OCI-LY7 (cell line): ENCODE measurements around the gene TRERF1. TPM values are rescaled to one million over a fixed set of nuclear protein-coding genes. Genes with fewer than 3 reads are reported as not detected.

Experiments
- BruUV-seq: library from RNA; stranded (reverse); fragments of 400-500 nt; replicated peaks from 2 replicates; lab custom pipeline; 2021; lab: Mats Ljungman, UMichigan
- CTCF ChIA-PET: fragments of 300-600 bp; sonication (Branson Sonifier 250); formaldehyde crosslinking; loops from one replicate; lab custom pipeline; 2022; ENCODE audit warnings: antibody characterized with exemption; ENCODE audit not compliant: unreplicated experiment; lab: Charles Lee
- POLR2A ChIA-PET: fragments of 300-600 bp; sonication (Branson Sonifier 250); formaldehyde crosslinking; loops from one replicate; lab custom pipeline; 2022; ENCODE audit warnings: antibody characterized with exemption; lab: Charles Lee
- DNase-seq: peaks from one replicate; pipeline ENCODE4 v3.0.0-alpha.2; 2015; ENCODE audit warnings: low spot score
- H2AFZ ChIP-seq: fragments of 200-600 bp; sonication (generic), shearing (Covaris generic); 2 replicates; pipeline ENCODE4 v1.6.1; 2014; ENCODE audit warnings: mild to moderate bottlenecking, antibody characterized with exemption, low read length, moderate library complexity
- H3K27ac ChIP-seq: fragments of 200-600 bp; sonication (generic); 2 replicates; pipeline ENCODE4 v1.5.1; 2014; ENCODE audit warnings: mixed run types, low read depth, mild to moderate bottlenecking, moderate library complexity, low read length, inconsistent platforms; ENCODE audit not compliant: poor library complexity, severe bottlenecking
- H3K36me3 ChIP-seq: fragments of 200-600 bp; sonication (generic); 2 replicates; pipeline ENCODE4 v1.6.1; 2014; ENCODE audit warnings: mild to moderate bottlenecking, antibody characterized with exemption, low read length, moderate library complexity, mixed read lengths; ENCODE audit not compliant: insufficient read depth
- H3K4me1 ChIP-seq: fragments of 200-600 bp; sonication (generic); 2 replicates; pipeline ENCODE4 v1.5.1; 2014; ENCODE audit warnings: mild to moderate bottlenecking, low read length; ENCODE audit not compliant: insufficient read depth, poor library complexity, severe bottlenecking
- H3K4me2 ChIP-seq: fragments of 200-600 bp; sonication (generic); 2 replicates; pipeline ENCODE4 v1.6.1; 2014; ENCODE audit warnings: mild to moderate bottlenecking, low read length
- H3K4me3 ChIP-seq: fragments of 200-600 bp; sonication (generic); 2 replicates; pipeline ENCODE4 v1.5.1; 2014; ENCODE audit warnings: mild to moderate bottlenecking, low read depth, low read length; ENCODE audit not compliant: poor library complexity, severe bottlenecking
- H3K79me2 ChIP-seq: fragments of 200-600 bp; sonication (generic); 2 replicates; pipeline ENCODE4 v1.6.1; 2016; ENCODE audit warnings: low read depth, mild to moderate bottlenecking, low read length, moderate library complexity, mixed read lengths; ENCODE audit not compliant: insufficient read depth
- H3K9me2 ChIP-seq: fragments of 200-600 bp; sonication (generic); 2 replicates; pipeline ENCODE4 v1.6.1; 2016; ENCODE audit warnings: mild to moderate bottlenecking, low read length, mixed read lengths; ENCODE audit not compliant: insufficient read depth
- H3K9me3 ChIP-seq: fragments of 200-600 bp; sonication (generic); 2 replicates; pipeline ENCODE4 v1.6.1; 2014; ENCODE audit warnings: mild to moderate bottlenecking, mixed run types, low read length, mixed read lengths
- H4K20me1 ChIP-seq: fragments of 200-600 bp; sonication (generic); 2 replicates; pipeline ENCODE4 v1.6.1; 2014; ENCODE audit warnings: mild to moderate bottlenecking, antibody characterized with exemption, low read length, moderate library complexity, mixed read lengths; ENCODE audit not compliant: insufficient read depth
- CTCF ChIP-seq: fragments of 200-600 bp; sonication (generic); conservative IDR thresholded peaks from 2 replicates; pipeline ENCODE4 v1.5.1; 2014; ENCODE audit warnings: mild to moderate bottlenecking, antibody characterized with exemption, low read length, moderate library complexity, mixed read lengths
- EZH2phosphoT487 ChIP-seq: fragments of 200-600 bp; sonication (generic); IDR thresholded peaks from 2 replicates; pipeline ENCODE4 v1.6.1; 2018; ENCODE audit warnings: low read depth, borderline replicate concordance, mild to moderate bottlenecking, mixed run types, antibody characterized with exemption, low read length, moderate library complexity, mixed read lengths
- intact Hi-C: fragments of 100-400 bp; cut with micrococcal nuclease; formaldehyde crosslinking; loops from one replicate; pipeline ENCODE4 v1.10.0; 2022; ENCODE audit not compliant: unreplicated experiment
- total RNA-seq, 2 experiments: library from RNA; depleted of rRNA in 1 of 2; stranded (reverse); fragments of >200 nt in 1 of 2; shearing (Covaris generic) in 1 of 2; gene quantifications; 2 replicates each; pipeline ENCODE4 v1.2.3, GENCODE V29; 2014 to 2022

TRERF1 gene
- total RNA-seq, 2 experiments from 2014 or later: 5.7 to 12.9 TPM

GRCh38 chr6:42228305-42228704, 223.4 kb downstream of the TRERF1 start:
- BruUV-seq: no TSS peak
- TF ChIP-seq EZH2phosphoT487: no peak
- no peak for TF ChIP-seq CTCF
- H3K4me3 ChIP-seq: no peak overlapping the region
- H3K27ac ChIP-seq: no peak overlapping the region
- H3K4me2 ChIP-seq: no peak overlapping the region
- H3K4me1 ChIP-seq: peaks cover 6% of the 10 kb centered on the region
- intact Hi-C loops: no loop called here
- H4K20me1 ChIP-seq: no peaks in the 10 kb centered on the region
- ChIA-PET POLR2A (no interaction called here), CTCF (no interaction called here)
- DNase-seq: no peak
- no peaks in the 10 kb centered on the region for H3K79me2 ChIP-seq
- no peak overlapping the region for H2AFZ ChIP-seq
- no peaks in the 10 kb centered on the region for H3K9me3 ChIP-seq
- no peaks in the 10 kb centered on the region for H3K36me3 ChIP-seq
- H3K9me2 ChIP-seq: no peaks in the 10 kb centered on the region

GRCh38 chr6:42227173-42227850, 224.4 kb downstream of the TRERF1 start:
- TF ChIP-seq CTCF (no peak), EZH2phosphoT487 (no peak)
- H3K9me2 ChIP-seq: no peaks in the 10 kb centered on the region
- DNase-seq: no peak
- H3K4me3 ChIP-seq: no peak overlapping the region
- no peak overlapping the region for H3K27ac ChIP-seq
- H3K4me1 ChIP-seq: peaks cover 6% of the 10 kb centered on the region
- BruUV-seq: TSS peak; percentile 36
- ChIA-PET POLR2A (interaction anchor here (0.5 to 1.6 kb wide), 3 partner anchors 10 to 445 kb away, joined by 4 to 6 read pairs (median 5); partner anchors contain the start of gene TAF8), CTCF (no interaction called here)
- no peaks in the 10 kb centered on the region for H4K20me1 ChIP-seq
- no peaks in the 10 kb centered on the region for H3K79me2 ChIP-seq
- intact Hi-C loops: no loop called here
- H3K4me2 ChIP-seq: no peak overlapping the region
- H3K9me3 ChIP-seq: no peaks in the 10 kb centered on the region
- H2AFZ ChIP-seq: no peak overlapping the region
- no peaks in the 10 kb centered on the region for H3K36me3 ChIP-seq

GRCh38 chr6:42226645-42227143, 225.0 kb downstream of the TRERF1 start:
- no peak for TF ChIP-seq CTCF
- no peak for TF ChIP-seq EZH2phosphoT487
- no peak overlapping the region for H3K4me3 ChIP-seq
- no peaks in the 10 kb centered on the region for H3K9me2 ChIP-seq
- H4K20me1 ChIP-seq: no peaks in the 10 kb centered on the region
- no TSS peak for BruUV-seq
- H3K4me1 ChIP-seq: peaks cover 6% of the 10 kb centered on the region
- no peak for DNase-seq
- H3K79me2 ChIP-seq: no peaks in the 10 kb centered on the region
- intact Hi-C loops: no loop called here
- no peaks in the 10 kb centered on the region for H3K9me3 ChIP-seq
- H3K27ac ChIP-seq: no peak overlapping the region
- POLR2A ChIA-PET: interaction anchor here (1.4 to 1.8 kb wide), 3 partner anchors 8 to 176 kb away, joined by 5 to 7 read pairs (median 6); partner anchors contain the start of gene TAF8
- H3K36me3 ChIP-seq: no peaks in the 10 kb centered on the region
- CTCF ChIA-PET: no interaction called here
- no peak overlapping the region for H3K4me2 ChIP-seq
- H2AFZ ChIP-seq: no peak overlapping the region
